ENCODE results near the gene SIX1.
A peak's percentile ranks its signal among the peaks of the same experiment; 100 is the strongest.

The SIX1 gene

DNA sequence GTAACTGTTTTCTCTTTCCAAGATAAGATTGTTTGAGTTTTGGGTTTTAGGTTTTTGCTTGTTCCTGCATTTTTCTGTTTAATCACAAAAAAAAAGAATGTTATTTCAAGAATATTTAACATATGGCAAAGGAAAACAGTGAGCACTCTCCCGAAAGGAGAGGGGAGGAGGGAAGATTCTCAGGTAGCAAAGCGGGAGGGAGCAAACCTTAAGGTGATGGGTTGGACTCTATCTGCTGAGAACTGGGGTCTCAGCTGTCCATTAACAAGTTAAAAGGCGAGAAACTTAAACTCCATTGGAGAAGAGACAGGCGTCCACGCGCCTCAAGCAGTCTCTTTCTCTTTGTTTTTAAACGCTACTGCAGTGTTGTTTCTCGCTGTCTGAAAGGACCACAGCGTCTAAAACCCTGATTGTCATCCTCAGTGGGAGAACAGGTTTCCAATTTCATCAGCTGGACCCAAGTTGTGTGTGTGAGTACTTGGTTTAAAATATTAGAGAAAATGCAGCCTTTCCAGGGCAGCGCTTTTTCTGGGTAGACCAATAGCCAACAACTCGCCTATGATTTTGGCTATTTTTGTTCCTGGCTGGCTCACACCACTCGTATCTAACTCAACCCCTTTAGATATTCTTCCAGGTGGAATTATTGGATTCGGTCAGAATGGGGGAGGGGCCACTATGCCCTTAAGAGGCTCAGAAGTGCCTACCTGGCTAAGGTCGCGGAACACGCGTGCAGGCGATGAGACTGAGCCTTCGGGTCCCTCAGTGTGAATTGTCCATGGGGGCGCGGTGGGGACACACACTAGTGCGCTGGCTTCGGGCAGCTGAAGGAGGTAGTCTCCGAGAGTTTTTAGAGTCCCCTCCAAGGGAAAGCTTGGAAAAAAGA, 8.2 kb downstream of the SIX1 start:
- peaks cover 7% of the 10 kb centered on the region for H3K4me1 Mint-ChIP-seq (ENCODE audit: low read depth)
- H3K36me3 Mint-ChIP-seq (ENCODE audit: low read depth), result peaks cover 1% of the 10 kb centered on the region
- H3K9me3 Mint-ChIP-seq, result no peaks in the 10 kb centered on the region
- peak overlapping the region; percentile 50 for H3K27ac Mint-ChIP-seq
- H3K4me3 Mint-ChIP-seq, result no peak overlapping the region
- H3K27me3 Mint-ChIP-seq (ENCODE audit: low read depth), result peaks cover 92% of the 10 kb centered on the region

DNA sequence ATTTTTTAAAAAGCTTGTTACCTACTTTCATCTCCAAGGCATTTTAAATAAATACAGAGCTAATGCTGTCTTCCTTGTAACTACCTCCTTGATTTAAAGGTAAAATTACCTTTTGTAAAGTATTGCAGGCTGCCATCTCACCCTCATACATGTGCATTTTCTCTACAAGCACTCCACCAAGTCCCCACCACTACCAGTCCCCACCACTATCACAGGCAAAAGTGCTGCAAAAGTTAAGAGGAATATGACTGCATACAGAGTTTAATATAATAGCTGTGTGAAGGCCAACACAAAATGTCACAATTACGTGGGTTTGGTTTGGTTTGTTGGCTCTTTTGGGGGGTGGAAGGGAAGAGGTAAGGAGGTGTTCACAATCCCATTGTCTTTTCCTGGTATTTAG, 9.6 kb downstream of the SIX1 start:
- H3K27ac Mint-ChIP-seq, result no peak overlapping the region
- H3K36me3 Mint-ChIP-seq (ENCODE audit: low read depth), result peaks cover 1% of the 10 kb centered on the region
- H3K9me3 Mint-ChIP-seq, result no peaks in the 10 kb centered on the region
- H3K4me3 Mint-ChIP-seq, result no peak overlapping the region
- peaks cover 93% of the 10 kb centered on the region for H3K27me3 Mint-ChIP-seq (ENCODE audit: low read depth)
- H3K4me1 Mint-ChIP-seq (ENCODE audit: low read depth), result peaks cover 5% of the 10 kb centered on the region

DNA sequence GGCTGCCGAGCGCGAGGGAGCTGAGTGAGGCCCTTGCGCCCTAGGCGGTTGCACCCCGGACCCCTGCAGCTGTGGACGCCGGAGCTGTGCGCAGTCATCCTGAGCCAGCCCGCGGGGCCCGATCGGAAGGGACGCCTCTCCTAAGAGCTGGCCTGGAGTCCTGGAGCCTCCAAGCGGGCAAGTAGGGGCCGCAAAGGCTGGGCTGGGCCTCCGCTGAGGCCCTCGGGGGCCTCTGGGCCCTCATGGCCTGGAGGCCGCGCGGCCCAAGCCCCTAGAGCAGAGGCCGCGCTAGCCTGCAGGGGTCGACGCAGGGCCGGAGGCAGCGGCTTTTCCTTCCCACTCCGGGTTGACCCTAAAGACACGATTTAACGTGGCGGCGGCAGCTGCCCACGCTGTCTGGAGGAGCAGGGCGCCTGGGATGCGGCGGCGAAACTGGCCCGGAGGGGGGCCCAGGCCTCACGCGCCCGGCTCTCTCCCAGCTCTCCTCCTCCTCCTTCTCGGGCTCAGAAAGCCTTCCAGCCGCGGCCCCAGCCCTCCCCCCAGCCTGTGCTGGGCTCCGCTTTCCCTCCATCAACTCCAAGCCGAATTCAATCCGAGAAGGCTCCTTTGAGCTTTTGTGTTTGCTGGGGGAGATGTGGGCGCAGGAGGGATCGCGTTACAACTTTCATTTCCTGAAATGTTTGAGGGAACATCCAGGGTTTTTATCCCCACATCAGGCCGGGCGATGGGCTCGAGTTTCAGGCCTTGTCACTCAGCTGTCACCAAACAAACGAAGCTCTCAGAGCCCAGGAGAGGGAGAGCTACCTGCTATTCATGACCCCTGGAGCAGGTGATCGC, 11.6 kb downstream of the SIX1 start:
- H3K27me3 Mint-ChIP-seq (ENCODE audit: low read depth), result peaks cover 88% of the 10 kb centered on the region
- peaks cover 1% of the 10 kb centered on the region for H3K36me3 Mint-ChIP-seq (ENCODE audit: low read depth)
- H3K4me1 Mint-ChIP-seq (ENCODE audit: low read depth), result peaks cover 6% of the 10 kb centered on the region
- no peak overlapping the region for H3K4me3 Mint-ChIP-seq
- no peak overlapping the region for H3K27ac Mint-ChIP-seq
- no peaks in the 10 kb centered on the region for H3K9me3 Mint-ChIP-seq

DNA sequence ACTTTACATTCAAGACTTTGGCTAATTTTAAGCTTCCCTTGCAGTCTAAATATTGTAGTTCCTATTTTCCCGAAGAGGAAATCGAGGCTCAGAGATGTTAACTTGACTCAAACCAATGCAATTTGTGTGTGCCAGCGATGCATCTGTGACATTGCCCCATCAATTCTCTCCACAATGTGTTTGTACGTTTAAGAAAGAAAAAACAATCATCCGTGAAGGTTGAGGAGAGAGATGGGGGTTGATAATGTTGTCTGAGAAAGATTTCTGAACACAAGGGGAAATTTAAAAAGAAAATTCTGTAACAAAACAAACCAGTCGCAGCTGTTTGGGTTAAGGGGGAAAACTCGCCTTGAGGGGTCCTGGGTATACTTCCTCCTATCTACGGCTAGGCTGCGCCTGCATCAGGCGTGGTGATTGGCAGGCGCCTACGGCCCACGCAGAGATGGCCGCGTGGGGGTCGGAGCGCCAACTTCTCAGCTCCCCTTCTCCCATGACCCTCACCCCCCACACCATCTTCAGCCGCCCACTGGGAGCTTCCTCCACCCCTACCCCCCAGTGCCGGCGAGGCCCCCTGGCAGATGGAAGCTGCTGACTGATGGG, 12.3 kb downstream of the SIX1 start:
- no peaks in the 10 kb centered on the region for H3K9me3 Mint-ChIP-seq
- H3K27me3 Mint-ChIP-seq (ENCODE audit: low read depth), result peaks cover 88% of the 10 kb centered on the region
- H3K36me3 Mint-ChIP-seq (ENCODE audit: low read depth), result peaks cover 1% of the 10 kb centered on the region
- no peak overlapping the region for H3K4me3 Mint-ChIP-seq
- no peak overlapping the region for H3K27ac Mint-ChIP-seq
- peaks cover 11% of the 10 kb centered on the region for H3K4me1 Mint-ChIP-seq (ENCODE audit: low read depth)

DNA sequence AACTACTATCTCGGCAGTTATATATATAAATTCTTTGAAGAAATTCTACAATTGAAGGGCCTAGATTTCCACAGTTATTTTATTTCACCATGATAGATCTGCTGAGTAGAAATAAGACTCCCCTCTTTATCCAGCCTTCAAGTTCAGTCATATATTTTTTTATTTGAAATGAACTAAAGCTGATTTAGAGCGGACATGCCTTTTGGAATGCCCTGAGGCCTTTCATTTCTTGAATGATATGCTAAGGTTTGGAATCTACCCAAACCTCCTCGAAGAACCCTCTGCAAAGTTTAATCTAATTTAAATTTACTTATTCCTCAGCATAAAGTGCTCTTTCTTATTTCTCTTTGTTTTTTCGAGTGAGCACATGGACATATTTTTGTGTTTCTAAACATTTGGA, 15.1 kb downstream of the SIX1 start:
- no peaks in the 10 kb centered on the region for H3K9me3 Mint-ChIP-seq
- peaks cover 1% of the 10 kb centered on the region for H3K36me3 Mint-ChIP-seq (ENCODE audit: low read depth)
- H3K4me1 Mint-ChIP-seq (ENCODE audit: low read depth), result peaks cover 11% of the 10 kb centered on the region
- no peak overlapping the region for H3K4me3 Mint-ChIP-seq
- no peak overlapping the region for H3K27ac Mint-ChIP-seq
- peaks cover 77% of the 10 kb centered on the region for H3K27me3 Mint-ChIP-seq (ENCODE audit: low read depth)

DNA sequence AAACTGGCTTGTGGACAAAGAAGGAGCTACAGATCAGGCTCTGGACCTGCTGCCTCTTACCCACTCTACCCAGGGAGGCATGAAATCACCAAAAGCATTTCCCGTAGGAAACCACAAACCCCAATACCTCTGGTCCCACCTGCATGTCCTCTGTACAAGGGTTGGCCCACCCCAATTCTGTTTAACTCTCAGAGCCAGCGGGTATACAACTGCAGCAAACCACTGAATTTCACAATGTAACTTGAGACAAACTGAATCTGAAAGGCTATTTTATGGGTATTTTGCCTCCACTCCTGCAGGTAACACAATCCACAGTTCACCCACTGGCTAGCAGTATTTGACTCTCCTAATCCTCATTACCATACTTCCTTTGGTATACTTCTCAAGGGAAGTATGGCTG, 16.5 kb downstream of the SIX1 start:
- H3K4me1 Mint-ChIP-seq (ENCODE audit: low read depth), result peaks cover 9% of the 10 kb centered on the region
- H3K9me3 Mint-ChIP-seq, result no peaks in the 10 kb centered on the region
- H3K27ac Mint-ChIP-seq, result no peak overlapping the region
- no peaks in the 10 kb centered on the region for H3K36me3 Mint-ChIP-seq (ENCODE audit: low read depth)
- H3K4me3 Mint-ChIP-seq, result no peak overlapping the region
- H3K27me3 Mint-ChIP-seq (ENCODE audit: low read depth), result peaks cover 74% of the 10 kb centered on the region

DNA sequence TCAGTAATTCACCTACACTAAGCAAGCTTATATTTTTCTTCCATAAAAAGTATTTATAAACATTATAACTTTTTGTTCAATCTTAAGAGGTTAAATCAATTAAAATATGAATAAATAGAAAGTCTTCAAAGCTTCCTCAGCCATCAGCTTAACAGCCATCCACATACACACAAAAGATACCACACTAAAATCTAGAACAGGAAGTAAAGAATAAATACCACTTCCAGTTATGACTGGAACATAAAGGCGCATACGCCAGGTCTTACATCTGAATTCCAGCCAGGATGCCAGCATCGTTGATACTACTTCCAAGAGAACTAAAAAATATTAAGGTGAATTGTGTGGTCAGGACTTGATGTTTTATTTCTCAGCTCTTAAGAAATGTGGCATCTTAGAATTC, 17.0 kb downstream of the SIX1 start:
- no peak overlapping the region for H3K27ac Mint-ChIP-seq
- H3K36me3 Mint-ChIP-seq (ENCODE audit: low read depth), result no peaks in the 10 kb centered on the region
- no peaks in the 10 kb centered on the region for H3K9me3 Mint-ChIP-seq

DNA sequence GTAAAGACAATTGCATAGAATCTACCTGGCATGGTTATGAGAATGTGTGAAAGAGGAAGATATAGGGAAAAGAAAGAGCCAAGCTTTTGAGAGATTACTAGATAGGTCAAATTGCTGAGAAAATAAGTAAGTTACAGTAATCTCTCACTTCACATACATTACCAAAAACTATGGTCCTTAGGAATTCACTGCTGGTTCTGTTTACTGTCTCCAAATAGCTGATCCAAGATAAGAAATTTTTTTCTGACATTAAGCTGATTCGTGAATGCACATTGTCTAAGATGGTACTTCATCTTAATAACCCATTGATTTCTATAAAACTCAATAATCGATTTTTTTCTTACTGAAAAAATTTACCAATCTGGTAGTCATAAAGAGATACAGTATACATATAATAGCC, 17.4 kb downstream of the SIX1 start:
- Mint-ChIP-seq H3K27ac (no peak overlapping the region), H3K36me3 (ENCODE audit: low read depth) (no peaks in the 10 kb centered on the region), H3K4me1 (ENCODE audit: low read depth) (peaks cover 8% of the 10 kb centered on the region), H3K27me3 (ENCODE audit: low read depth) (peaks cover 68% of the 10 kb centered on the region), H3K4me3 (no peak overlapping the region), H3K9me3 (no peaks in the 10 kb centered on the region)

More for the DNA sequence above, 17.0 kb downstream of the SIX1 start:
- Mint-ChIP-seq H3K4me3 (no peak overlapping the region), H3K4me1 (ENCODE audit: low read depth) (peaks cover 9% of the 10 kb centered on the region), H3K27me3 (ENCODE audit: low read depth) (peaks cover 72% of the 10 kb centered on the region)

DNA sequence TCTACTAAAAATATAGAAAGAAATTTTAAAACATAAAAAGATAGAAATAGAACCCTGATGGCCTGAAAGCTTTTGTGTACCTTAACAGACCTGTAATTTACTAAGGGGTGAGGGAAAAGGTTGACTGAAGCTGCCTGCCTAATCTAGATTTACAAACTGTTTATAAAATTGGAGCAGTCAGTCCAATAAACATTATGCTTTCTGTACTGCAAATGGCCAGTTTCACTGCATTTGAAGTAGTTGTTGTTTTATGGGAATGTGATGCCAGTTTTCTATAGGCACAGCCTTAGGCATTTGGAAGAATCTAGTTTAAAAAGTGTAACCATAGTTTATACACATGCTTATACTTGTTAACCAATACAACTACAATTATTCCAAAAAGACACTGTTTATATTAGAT, 19.1 kb downstream of the SIX1 start:
- Mint-ChIP-seq H3K4me1 (ENCODE audit: low read depth) (peaks cover 8% of the 10 kb centered on the region), H3K4me3 (no peak overlapping the region), H3K9me3 (no peaks in the 10 kb centered on the region), H3K27ac (no peak overlapping the region), H3K36me3 (ENCODE audit: low read depth) (no peaks in the 10 kb centered on the region), H3K27me3 (ENCODE audit: low read depth) (peaks cover 54% of the 10 kb centered on the region)

DNA sequence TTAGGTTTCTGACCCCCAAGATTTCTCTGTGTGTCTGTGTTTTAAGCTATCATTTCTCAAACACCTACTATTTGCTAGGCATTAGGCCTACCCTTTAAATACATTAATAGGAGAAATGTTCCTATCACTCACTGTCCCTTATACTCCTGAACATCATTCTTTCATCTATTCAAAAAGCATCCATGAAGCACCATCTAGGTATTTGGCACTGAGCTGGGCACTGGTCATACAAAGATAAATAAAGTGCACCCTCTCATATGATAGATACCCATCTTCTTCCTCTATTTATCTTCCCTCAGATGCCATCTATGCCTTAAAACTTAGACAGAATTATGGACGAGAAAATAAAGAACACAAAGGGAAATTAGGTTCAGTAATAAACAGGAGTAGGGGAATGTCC, 20.4 kb downstream of the SIX1 start:
- H3K27me3 Mint-ChIP-seq (ENCODE audit: low read depth), result peaks cover 48% of the 10 kb centered on the region
- no peak overlapping the region for H3K4me3 Mint-ChIP-seq
- H3K4me1 Mint-ChIP-seq (ENCODE audit: low read depth), result peaks cover 8% of the 10 kb centered on the region
- H3K27ac Mint-ChIP-seq, result no peak overlapping the region
- H3K36me3 Mint-ChIP-seq (ENCODE audit: low read depth), result no peaks in the 10 kb centered on the region
- no peaks in the 10 kb centered on the region for H3K9me3 Mint-ChIP-seq

DNA sequence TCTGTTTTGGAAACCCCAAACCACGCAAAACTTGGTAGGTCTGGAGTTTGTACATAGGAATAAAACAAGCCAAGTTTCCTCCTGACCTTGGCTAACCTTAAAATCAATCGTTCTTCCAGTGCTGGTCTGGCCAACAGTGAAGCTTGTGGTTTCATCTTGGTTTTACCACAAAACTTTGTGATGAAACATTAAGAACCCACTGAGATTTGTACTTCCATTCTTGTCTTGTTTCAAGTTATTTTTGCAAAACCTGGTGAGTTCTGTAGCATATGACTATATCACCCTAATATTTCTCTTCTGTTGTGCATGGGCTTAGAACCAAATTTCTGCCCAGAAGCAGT, 26.4 kb downstream of the SIX1 start:
- H3K27ac Mint-ChIP-seq, result no peak overlapping the region
- no peaks in the 10 kb centered on the region for H3K9me3 Mint-ChIP-seq
- H3K27me3 Mint-ChIP-seq (ENCODE audit: low read depth), result peaks cover 30% of the 10 kb centered on the region
- H3K4me3 Mint-ChIP-seq, result no peak overlapping the region
- no peaks in the 10 kb centered on the region for H3K4me1 Mint-ChIP-seq (ENCODE audit: low read depth)
- no peaks in the 10 kb centered on the region for H3K36me3 Mint-ChIP-seq (ENCODE audit: low read depth)

DNA sequence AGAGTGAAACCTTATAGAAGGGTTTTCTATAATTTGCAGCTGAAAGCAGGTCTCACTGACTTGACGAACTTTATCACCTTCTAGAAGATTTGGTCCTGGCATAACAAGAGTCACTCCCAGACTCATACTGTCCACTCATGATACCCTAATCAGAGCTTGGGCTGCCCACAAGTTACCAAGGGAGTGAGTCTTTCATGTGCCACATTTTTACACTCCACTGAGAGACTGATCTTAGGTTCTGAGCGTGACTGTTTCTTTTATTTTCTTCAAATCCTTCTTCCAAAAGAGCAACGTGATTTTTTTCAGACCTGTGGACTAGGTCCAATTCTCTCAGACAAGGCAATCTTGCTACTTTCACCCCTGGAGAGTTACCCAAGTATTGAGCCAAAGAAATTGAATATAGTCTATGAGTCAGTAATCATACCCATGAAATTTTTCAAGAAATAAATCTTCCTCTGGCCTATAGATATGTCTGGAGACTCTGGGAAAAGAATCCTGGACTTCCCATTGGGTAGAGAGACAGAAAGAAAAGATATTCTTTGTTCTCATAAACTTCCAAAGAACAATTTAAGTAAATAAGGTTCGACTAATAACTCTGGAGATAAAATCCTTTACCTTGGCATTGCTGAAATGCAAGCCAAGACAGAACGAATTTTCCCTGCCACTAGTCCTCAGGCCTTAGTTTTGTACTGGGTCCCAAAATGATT, 26.9 kb downstream of the SIX1 start:
- no peak overlapping the region for H3K4me3 Mint-ChIP-seq
- no peaks in the 10 kb centered on the region for H3K36me3 Mint-ChIP-seq (ENCODE audit: low read depth)
- H3K27ac Mint-ChIP-seq, result no peak overlapping the region
- H3K27me3 Mint-ChIP-seq (ENCODE audit: low read depth), result peaks cover 36% of the 10 kb centered on the region
- H3K4me1 Mint-ChIP-seq (ENCODE audit: low read depth), result no peaks in the 10 kb centered on the region
- no peaks in the 10 kb centered on the region for H3K9me3 Mint-ChIP-seq

DNA sequence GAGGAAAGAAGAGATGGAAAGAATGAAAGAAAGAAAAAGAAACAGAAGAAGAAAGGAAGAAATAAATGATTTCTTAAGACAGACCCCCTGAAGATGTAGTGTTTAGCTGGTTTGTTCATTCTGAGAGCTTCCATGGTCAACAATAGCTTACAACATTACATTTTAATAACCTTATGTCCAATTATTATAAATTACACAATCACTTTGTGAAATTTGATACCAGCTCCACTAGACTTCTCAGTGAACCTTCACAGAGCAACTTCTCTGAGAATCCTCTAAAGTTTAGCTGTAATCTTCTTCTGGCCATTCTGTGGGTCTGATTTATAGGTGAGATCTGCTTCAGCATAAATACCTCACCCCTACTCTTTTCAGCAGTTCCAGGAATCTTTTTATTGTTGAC, 27.9 kb downstream of the SIX1 start:
- no peaks in the 10 kb centered on the region for H3K4me1 Mint-ChIP-seq (ENCODE audit: low read depth)
- H3K4me3 Mint-ChIP-seq, result no peak overlapping the region
- peaks cover 43% of the 10 kb centered on the region for H3K27me3 Mint-ChIP-seq (ENCODE audit: low read depth)
- no peaks in the 10 kb centered on the region for H3K9me3 Mint-ChIP-seq
- H3K36me3 Mint-ChIP-seq (ENCODE audit: low read depth), result no peaks in the 10 kb centered on the region
- H3K27ac Mint-ChIP-seq, result no peak overlapping the region

DNA sequence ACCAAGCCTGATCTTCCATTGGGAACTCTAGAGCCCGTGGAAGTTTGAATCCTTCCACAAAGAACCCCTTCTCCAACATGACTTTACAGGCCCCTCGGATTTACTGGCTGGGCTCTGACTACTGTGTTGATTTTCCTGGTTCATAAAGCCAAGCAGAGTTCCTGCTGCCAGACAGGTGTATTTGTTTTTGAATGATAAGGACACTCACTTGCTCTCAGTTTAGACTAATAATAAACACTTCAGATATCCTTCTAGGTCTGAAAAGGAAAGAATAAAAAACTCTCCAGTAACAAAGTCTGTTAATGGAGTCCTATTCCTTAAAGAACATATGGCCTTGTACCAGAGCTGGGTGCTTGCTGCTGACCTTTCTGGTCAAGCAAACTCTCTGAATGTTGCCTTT, 31.0 kb downstream of the SIX1 start:
- Mint-ChIP-seq H3K9me3 (no peaks in the 10 kb centered on the region), H3K36me3 (ENCODE audit: low read depth) (no peaks in the 10 kb centered on the region), H3K27ac (no peak overlapping the region), H3K27me3 (ENCODE audit: low read depth) (peaks cover 36% of the 10 kb centered on the region), H3K4me3 (no peak overlapping the region), H3K4me1 (ENCODE audit: low read depth) (no peaks in the 10 kb centered on the region)

Measured in T-helper 1 cell treated with Interleukin-12 subunit alpha and Interleukin-12 subunit beta and Interleukin-4 antibody, amounts not matched to agents 30 μg/mL and 1 μg/mL, for 36 hours (primary cell).